GM19351 (cell line): ENCODE results near the gene CNTNAP2.
"Not testable (repeated sequence)": the region's sequence is repeated elsewhere in the genome, so short reads cannot be mapped to it uniquely, and the experiment has no call there.

Experiments used
- ATAC-seq: cut with Tn5 transposase; IDR thresholded peaks from one replicate; pipeline ENCODE4 v1.9.1; 2021; ENCODE audit warnings: mild to moderate bottlenecking, moderate library complexity; ENCODE audit not compliant: unreplicated experiment

CNTNAP2 gene

GRCh38 chr7:146146831-146147486 is 30.4 kb downstream of the CNTNAP2 start:
- no peak for ATAC-seq

DNA sequence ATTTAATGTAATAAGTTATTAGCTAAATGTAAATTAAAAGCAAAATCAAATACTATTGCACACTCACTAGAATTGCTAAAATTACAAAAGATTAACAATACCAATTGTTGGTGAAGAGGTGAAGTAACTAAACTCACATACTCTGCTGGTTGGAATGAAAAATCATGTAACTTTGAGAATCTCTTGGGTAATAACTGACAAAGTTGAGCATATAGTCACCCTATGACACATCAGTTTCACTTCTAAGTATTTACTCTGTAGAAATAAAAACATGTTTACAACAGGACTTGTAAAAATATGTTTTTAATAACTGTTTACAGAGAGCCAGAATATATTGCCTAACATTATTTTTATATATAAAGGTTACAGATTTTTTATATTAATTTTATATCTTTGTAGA is 33.6 kb downstream of the CNTNAP2 start:
- ATAC-seq: no peak

- no peak for ATAC-seq
These were observed 55.5 kb downstream of the CNTNAP2 start for GRCh38 chr7:146172112-146172511.

- no peak for ATAC-seq
These were observed 59.1 kb downstream of the CNTNAP2 start for GRCh38 chr7:146175716-146176115.

GRCh38 chr7:146176860-146177259 is 60.3 kb downstream of the CNTNAP2 start:
- no peak for ATAC-seq

- ATAC-seq: no peak
These were observed 60.7 kb downstream of the CNTNAP2 start for GRCh38 chr7:146177301-146177700.

DNA sequence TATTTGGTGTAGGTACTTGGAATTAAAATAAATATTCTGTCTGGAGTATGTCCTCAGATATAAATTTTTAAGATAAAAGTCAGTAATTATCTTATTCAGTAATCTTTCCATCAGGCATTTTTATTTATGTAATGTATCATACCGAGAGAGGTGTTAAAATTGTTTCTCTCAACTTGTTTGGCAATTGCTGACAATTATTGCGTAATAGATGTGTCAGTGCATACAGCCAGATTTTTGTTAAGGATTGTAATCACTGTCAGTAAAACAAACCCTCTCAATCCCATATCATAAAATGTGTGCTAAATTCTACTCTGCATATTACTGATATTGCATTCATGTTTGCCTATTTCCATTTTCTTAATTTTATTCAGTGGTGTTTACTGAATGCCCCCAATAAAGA is 69.2 kb downstream of the CNTNAP2 start:
- ATAC-seq: no peak

GRCh38 chr7:146191428-146191827 is 74.8 kb downstream of the CNTNAP2 start:
- ATAC-seq: not testable (repeated sequence)

- ATAC-seq: no peak
These were observed 85.3 kb downstream of the CNTNAP2 start for GRCh38 chr7:146201945-146202344.

DNA sequence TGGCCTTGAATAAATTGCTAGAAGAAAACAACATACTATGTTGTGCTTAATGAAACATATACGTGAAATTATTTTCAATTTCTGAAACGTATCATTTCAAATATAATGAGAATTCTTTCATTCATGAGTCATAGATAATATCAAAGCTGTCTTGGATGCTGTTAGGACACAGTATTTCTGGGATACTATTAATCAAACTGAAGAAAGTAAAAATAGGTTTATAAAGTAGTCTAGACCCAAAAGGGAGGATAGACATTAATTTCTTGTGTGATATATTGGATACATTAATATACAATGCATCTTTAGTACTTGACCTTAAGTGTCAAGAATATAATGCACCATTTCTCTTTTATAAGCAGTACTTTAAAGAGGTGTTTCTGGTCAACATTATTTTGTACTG is 89.7 kb downstream of the CNTNAP2 start:
- no peak for ATAC-seq

- no peak for ATAC-seq
These were observed 91.9 kb downstream of the CNTNAP2 start for GRCh38 chr7:146208492-146208891.

- ATAC-seq: no peak
These were observed 98.2 kb downstream of the CNTNAP2 start for GRCh38 chr7:146214842-146215241.

- no peak for ATAC-seq
These were observed 99.9 kb downstream of the CNTNAP2 start for GRCh38 chr7:146216396-146217041.

- no peak for ATAC-seq
These were observed 107.2 kb downstream of the CNTNAP2 start for GRCh38 chr7:146223851-146224250.

DNA sequence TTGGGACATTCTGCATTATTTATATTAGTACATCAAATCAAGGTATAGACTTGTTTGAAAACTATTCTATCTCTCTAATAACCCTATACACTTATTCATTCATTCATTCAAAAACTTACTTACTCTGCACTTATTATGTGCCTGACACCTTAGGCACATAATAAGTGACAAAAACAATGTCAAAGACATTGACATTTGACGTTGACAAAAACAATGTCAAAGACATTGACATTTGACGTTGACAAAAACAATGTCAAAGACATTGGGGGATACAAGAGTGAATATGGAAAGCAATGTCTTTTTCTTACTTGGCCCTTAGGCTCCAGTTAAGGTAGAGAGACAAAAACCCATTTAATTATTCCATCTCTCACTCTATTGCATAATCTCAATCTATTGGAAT is 116.0 kb downstream of the CNTNAP2 start:
- ATAC-seq: no peak

DNA sequence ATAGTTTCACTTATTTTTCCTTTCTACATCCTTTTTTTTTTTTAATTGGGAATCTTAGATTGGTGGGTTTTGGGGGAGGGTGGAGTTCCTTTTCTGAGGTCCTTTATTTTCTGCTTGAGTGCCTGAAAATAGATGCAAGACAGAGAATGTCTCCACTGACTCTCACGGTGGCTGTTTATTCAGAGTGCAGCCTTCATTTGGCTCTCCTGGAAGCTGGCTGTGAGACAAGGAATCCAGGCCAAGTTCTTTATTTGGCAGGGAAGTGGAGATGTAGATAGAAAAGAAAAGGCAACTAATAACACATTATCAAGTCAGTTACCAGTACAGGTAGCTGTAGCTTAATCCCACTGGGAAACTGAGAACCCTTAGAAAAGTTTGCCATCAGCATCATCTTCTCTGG is 118.6 kb downstream of the CNTNAP2 start:
- no peak for ATAC-seq

DNA sequence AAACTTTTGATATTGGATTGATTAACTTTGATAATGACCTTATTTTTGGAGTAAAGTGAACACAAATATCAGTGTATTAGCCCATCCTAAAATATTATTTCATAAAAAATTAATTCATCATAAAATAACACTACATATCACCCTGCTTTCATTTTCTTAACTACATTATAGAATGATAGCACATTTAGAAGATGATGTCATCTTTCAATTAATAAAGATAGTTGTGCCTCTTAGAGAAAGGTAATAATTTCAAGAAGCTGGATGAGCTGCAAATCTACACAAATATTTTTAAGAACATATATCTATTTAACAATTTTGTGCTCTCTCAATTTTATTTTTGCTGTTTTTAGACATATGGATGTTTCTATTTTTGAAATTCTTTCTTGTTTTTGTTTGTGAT is 126.1 kb downstream of the CNTNAP2 start:
- no peak for ATAC-seq

GRCh38 chr7:146247991-146248390 is 131.4 kb downstream of the CNTNAP2 start:
- not testable (repeated sequence) for ATAC-seq

DNA sequence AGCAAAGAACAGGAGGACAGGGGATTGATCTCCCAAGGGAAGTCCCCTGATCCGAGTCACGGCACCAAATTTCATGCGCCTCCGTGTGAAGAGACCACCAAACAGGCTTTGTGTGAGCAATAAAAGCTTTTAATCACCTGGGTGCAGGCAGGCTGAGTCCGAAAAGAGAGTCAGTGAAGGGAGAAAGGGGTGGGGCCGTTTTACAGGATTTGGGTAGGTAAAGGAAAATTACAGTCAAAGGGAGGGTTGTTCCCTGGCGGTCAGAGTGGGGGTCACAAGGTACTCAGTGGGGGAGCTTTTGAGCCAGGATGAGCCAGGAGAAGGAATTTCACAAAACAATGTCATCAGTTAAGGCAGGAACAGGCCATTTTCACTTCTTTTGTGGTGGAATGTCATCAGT is 132.1 kb downstream of the CNTNAP2 start:
- not testable (repeated sequence) for ATAC-seq

DNA sequence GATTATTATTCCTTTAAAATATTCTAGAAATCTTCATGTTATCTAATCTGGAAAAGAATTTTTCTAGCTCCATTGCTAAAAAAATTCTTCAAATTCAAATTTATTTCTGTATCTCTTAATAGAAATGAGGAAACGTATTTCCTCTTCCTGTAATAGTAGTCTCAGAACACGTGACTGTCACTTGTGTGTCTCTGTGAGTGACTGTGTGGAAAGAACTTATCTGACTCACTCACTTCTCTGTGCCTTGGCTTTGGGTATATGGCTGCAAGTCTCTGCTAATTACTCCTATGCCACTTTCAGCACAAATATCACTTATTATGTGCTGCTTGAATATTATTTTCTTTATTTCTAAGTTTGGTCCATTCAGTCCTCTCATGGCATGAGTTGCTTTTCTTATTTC is 132.7 kb downstream of the CNTNAP2 start:
- ATAC-seq: no peak

- no peak for ATAC-seq
These were observed 139.0 kb downstream of the CNTNAP2 start for GRCh38 chr7:146255609-146256008.

DNA sequence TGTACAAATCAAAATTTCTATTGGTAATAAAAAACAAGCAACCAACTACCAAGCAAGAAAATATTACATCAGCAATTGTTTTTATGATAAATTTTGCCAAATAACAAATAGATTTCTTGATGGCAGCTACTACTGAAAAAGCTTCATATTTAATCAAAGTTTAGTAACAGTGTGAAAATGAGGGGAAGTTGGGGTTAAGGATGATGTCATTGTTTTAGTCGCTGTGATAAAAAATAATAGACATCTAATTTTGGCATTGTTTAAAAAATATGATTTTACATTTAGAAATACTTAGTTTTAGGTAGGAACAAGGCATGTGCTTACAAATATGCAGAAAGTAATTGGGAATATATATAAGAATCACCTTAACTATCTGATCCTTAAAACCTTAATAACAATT is 145.9 kb downstream of the CNTNAP2 start:
- no peak for ATAC-seq

GRCh38 chr7:146276888-146277287 is 160.3 kb downstream of the CNTNAP2 start:
- ATAC-seq: no peak
